H1 (cell line): ENCODE data around the gene B3GNT2. TPM values are rescaled to one million over a fixed set of nuclear protein-coding genes. Genes with fewer than 3 reads are reported as not detected.

Source experiments
- SAP30 ChIP-seq: fragments of 300-600 bp; sonication (generic); IDR thresholded peaks from 2 replicates; pipeline ENCODE4 v1.7.1; 2012; ENCODE audit warnings: low read length, moderate library complexity, mild to moderate bottlenecking, inconsistent platforms; ENCODE audit not compliant: insufficient read depth, insufficient replicate concordance
- polyA plus RNA-seq, 7 experiments: library from polyadenylated mRNA; depleted of rRNA in 3 of 7; stranded (reverse) in 5 of 7; unstranded in 2 of 7; fragments of >200 nt in 5 of 7; fragments of 200-250 nt in 2 of 7; gene quantifications; 1 replicate in 5 of 7; 2 replicates in 1 of 7; 4 replicates in 1 of 7; pipeline versions ENCODE4 v1.2.1 to v1.2.3, GENCODE V29; 2011 to 2013; ENCODE audit warnings: missing spikeins in 2 of 7, mixed read lengths in 2 of 7
- total RNA-seq: library from RNA; stranded (reverse); fragmentation: NEBNext Ultra II Directional; extraction: Animal tissue kit (Norgen Biotek cat#: 25700); gene quantifications from 2 replicates; pipeline ENCODE4 v1.2.1, GENCODE V29; 2021
- TF ChIP-seq, protein P1 (sequence below): IDR thresholded peaks from 2 replicates; pipeline ENCODE4 v1.6.1; 2011; ENCODE audit warnings: low read length, improper control_type of control experiment

B3GNT2 gene
- total and polyA plus RNA-seq, 2 of the 8 experiments (the other 6 are each of a cell fraction or from before 2014, with no cell fraction given): 20.1 to 40.8 TPM

DNA sequence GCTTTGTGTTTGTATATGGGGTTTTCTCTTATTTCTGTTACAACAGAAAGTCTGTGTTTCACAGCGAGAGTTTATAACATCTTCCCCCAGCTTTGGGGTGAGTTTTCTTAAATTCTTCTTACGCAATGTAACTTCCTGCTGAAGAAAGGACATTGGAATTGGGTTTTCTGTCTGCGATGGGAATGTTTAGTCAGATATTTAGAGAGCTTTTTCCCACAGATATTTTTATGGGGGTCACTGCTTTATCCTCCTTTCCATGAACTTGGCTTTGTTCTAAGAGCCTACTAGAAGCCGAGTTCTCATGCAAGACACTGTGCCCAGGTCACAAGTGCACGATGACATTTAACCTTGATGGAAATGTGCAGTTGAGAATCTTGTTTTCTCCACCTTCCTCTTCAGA lies 22.1 kb downstream of the B3GNT2 start (continued):
- TF ChIP-seq, protein P1, sequence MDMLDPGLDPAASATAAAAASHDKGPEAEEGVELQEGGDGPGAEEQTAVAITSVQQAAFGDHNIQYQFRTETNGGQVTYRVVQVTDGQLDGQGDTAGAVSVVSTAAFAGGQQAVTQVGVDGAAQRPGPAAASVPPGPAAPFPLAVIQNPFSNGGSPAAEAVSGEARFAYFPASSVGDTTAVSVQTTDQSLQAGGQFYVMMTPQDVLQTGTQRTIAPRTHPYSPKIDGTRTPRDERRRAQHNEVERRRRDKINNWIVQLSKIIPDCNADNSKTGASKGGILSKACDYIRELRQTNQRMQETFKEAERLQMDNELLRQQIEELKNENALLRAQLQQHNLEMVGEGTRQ: no peak
- TF ChIP-seq SAP30: no peak
